PFSK-1 (cell line): ENCODE results near the gene PDE4B.

Experiments used
- FOXP2 ChIP-seq: optimal IDR thresholded peaks from 2 replicates; pipeline ENCODE3; 2011; ENCODE audit warnings: borderline replicate concordance, control low read depth, inconsistent platforms; ENCODE audit not compliant: insufficient read depth; ENCODE audit errors: extremely low read length, extremely low read depth
- POLR2AphosphoS5 ChIP-seq: IDR thresholded peaks from 2 replicates; pipeline ENCODE4 v1.6.1; 2012; ENCODE audit warnings: low read depth, mild to moderate bottlenecking, control low read depth, low read length, moderate library complexity
- SIN3A ChIP-seq: IDR thresholded peaks from 2 replicates; pipeline ENCODE4 v1.6.1; 2012; ENCODE audit warnings: mild to moderate bottlenecking, low read length, moderate library complexity, borderline replicate concordance; ENCODE audit not compliant: insufficient read depth
- TAF1 ChIP-seq: IDR thresholded peaks from 2 replicates; pipeline ENCODE4 v1.6.1; 2012; ENCODE audit warnings: low read length, control low read depth, borderline replicate concordance; ENCODE audit not compliant: insufficient read depth
- TF ChIP-seq, protein P1 (sequence below), 2 experiments: IDR thresholded peaks; 2 replicates each; pipeline versions ENCODE4 v1.6.1 to v1.8.0; 2011 to 2012; ENCODE audit warnings: low read depth in 2 of 2, low read length in 2 of 2, control low read depth in 1 of 2, inconsistent platforms in 1 of 2, mild to moderate bottlenecking in 1 of 2, moderate library complexity in 1 of 2; ENCODE audit not compliant: insufficient read depth in 1 of 2

PDE4B gene

DNA sequence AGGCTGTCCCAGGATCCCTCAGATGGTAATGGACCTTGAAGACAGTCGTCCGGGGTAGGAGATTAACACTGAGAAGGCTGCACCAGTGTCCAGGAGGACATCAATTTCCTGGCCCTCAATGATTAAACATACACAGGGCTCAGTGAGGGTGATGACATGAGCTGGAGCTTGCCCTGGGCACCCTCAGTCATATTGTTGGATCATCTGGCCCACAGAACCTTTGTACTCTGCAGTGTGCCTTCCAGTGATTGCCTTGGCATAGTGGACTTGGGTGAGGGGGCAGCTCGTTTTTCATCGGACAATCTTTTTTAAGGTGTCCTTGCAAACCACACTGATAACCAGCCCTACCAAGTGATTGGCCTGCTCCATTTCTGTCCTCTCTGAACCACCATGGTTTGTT is 630.1 kb downstream of the PDE4B start:
- TF ChIP-seq FOXP2 (no peak), POLR2AphosphoS5 (no peak), SIN3A (no peak), TAF1 (no peak)
- TF ChIP-seq, protein P1, sequence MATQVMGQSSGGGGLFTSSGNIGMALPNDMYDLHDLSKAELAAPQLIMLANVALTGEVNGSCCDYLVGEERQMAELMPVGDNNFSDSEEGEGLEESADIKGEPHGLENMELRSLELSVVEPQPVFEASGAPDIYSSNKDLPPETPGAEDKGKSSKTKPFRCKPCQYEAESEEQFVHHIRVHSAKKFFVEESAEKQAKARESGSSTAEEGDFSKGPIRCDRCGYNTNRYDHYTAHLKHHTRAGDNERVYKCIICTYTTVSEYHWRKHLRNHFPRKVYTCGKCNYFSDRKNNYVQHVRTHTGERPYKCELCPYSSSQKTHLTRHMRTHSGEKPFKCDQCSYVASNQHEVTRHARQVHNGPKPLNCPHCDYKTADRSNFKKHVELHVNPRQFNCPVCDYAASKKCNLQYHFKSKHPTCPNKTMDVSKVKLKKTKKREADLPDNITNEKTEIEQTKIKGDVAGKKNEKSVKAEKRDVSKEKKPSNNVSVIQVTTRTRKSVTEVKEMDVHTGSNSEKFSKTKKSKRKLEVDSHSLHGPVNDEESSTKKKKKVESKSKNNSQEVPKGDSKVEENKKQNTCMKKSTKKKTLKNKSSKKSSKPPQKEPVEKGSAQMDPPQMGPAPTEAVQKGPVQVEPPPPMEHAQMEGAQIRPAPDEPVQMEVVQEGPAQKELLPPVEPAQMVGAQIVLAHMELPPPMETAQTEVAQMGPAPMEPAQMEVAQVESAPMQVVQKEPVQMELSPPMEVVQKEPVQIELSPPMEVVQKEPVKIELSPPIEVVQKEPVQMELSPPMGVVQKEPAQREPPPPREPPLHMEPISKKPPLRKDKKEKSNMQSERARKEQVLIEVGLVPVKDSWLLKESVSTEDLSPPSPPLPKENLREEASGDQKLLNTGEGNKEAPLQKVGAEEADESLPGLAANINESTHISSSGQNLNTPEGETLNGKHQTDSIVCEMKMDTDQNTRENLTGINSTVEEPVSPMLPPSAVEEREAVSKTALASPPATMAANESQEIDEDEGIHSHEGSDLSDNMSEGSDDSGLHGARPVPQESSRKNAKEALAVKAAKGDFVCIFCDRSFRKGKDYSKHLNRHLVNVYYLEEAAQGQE (IDR thresholded peaks at IDR 0.05; ENCODE audit: insufficient read depth in 1 of 2, low read depth in 2 of 2, low read length in 2 of 2) = no peak
